HL-60 (cell line): ENCODE data around the gene ITFG2.
A peak's percentile ranks its signal among the peaks of the same experiment; 100 is the strongest.

Experiments used
- DNase-seq, 2 experiments: peaks; one replicate each; pipeline ENCODE4 v3.0.0-alpha.2; 2010 to 2020; ENCODE audit warnings: low read depth in 1 of 2, low spot score in 1 of 2
- H3K27ac ChIP-seq: fragments of 250-450 bp; sonication (Bioruptor Pico); replicated peaks from 2 replicates; pipeline ENCODE4 v1.5.1; 2020; ENCODE audit warnings: mild to moderate bottlenecking, moderate library complexity
- H3K27me3 ChIP-seq: fragments of 250-450 bp; sonication (Bioruptor Pico); 2 replicates; pipeline ENCODE4 v1.5.1; 2021; ENCODE audit warnings: mild to moderate bottlenecking, moderate library complexity; ENCODE audit not compliant: insufficient read depth, poor library complexity, severe bottlenecking
- H3K4me3 ChIP-seq: replicated peaks from 2 replicates; pipeline ENCODE4 v1.5.1; 2011; ENCODE audit warnings: mild to moderate bottlenecking, control low read depth, low read length; ENCODE audit not compliant: insufficient read depth
- CTCF ChIP-seq: IDR thresholded peaks from one replicate; pipeline ENCODE4 v1.5.1; 2011; ENCODE audit warnings: low read length, control low read depth, inconsistent platforms; ENCODE audit not compliant: insufficient read depth
- GABPA ChIP-seq: IDR thresholded peaks from 2 replicates; pipeline ENCODE4 v1.6.1; 2012; ENCODE audit warnings: low read depth
- POLR2AphosphoS5 ChIP-seq: IDR thresholded peaks from 2 replicates; pipeline ENCODE4 v1.6.1; 2012; ENCODE audit warnings: low read depth
- REST ChIP-seq: IDR thresholded peaks from 2 replicates; pipeline ENCODE4 v1.6.1; 2012; ENCODE audit warnings: low read depth; ENCODE audit not compliant: insufficient replicate concordance
- SPI1 ChIP-seq: IDR thresholded peaks from 2 replicates; pipeline ENCODE4 v1.6.1; 2012; ENCODE audit warnings: low read depth, mild to moderate bottlenecking, borderline replicate concordance

The ITFG2 gene

GRCh38 chr12:2795291-2796186 is 16.9 kb upstream of the ITFG2 start:
- H3K27me3 ChIP-seq = no peaks in the 10 kb centered on the region
- TF ChIP-seq REST (no peak), SPI1 (no peak), POLR2AphosphoS5 (no peak), GABPA (no peak), CTCF (no peak)
- peak overlapping the region; percentile 57 for H3K27ac ChIP-seq
- peak in 1 of 2 experiments; percentile 45 for DNase-seq
- peak overlapping the region; percentile 97 for H3K4me3 ChIP-seq

- no peak for TF ChIP-seq GABPA
- TF ChIP-seq POLR2AphosphoS5 = no peak
- TF ChIP-seq SPI1 = peak; percentile 52; the same call in 1 of the 2 replicates
- TF ChIP-seq CTCF = no peak
- DNase-seq = no peak
- Histone ChIP-seq H3K4me3 (peak overlapping the region; percentile 97), H3K27ac (peak overlapping the region; percentile 57), H3K27me3 (no peaks in the 10 kb centered on the region)
Observed at GRCh38 chr12:2796187-2796666, 16.2 kb upstream of the ITFG2 start.

- DNase-seq = no peak
- TF ChIP-seq POLR2AphosphoS5 = no peak
- TF ChIP-seq GABPA = no peak
- no peak for TF ChIP-seq SPI1
- no peak for TF ChIP-seq REST
- TF ChIP-seq CTCF = no peak
- H3K27ac ChIP-seq = no peak overlapping the region
- H3K27me3 ChIP-seq = no peaks in the 10 kb centered on the region
- no peak overlapping the region for H3K4me3 ChIP-seq
Observed at GRCh38 chr12:2797721-2798418, 14.6 kb upstream of the ITFG2 start.
